H9 (cell line): ENCODE measurements around the gene FYN. TPM values are rescaled to one million over a fixed set of nuclear protein-coding genes. Genes with fewer than 3 reads are reported as not detected.

Experiments
- DNase-seq: peaks from one replicate; pipeline ENCODE4 v3.0.0-alpha.2; 2017
- H2AFZ ChIP-seq: one replicate; pipeline ENCODE4 v1.6.1; 2013; ENCODE audit warnings: mild to moderate bottlenecking, low read length, control low read depth, moderate library complexity
- H2AK5ac ChIP-seq: 2 replicates; pipeline ENCODE4 v1.6.1; 2013; ENCODE audit warnings: low read length, control low read depth, mixed read lengths; ENCODE audit not compliant: insufficient read length
- H2BK120ac ChIP-seq: one replicate; pipeline ENCODE4 v1.6.1; 2013; ENCODE audit warnings: low read depth, mild to moderate bottlenecking, low read length, control low read depth, inconsistent platforms; ENCODE audit not compliant: poor library complexity, severe bottlenecking
- H2BK12ac ChIP-seq: 2 replicates; pipeline ENCODE4 v1.6.1; 2013; ENCODE audit warnings: low read length, control low read depth, mixed read lengths, low read depth; ENCODE audit not compliant: insufficient read length
- H2BK15ac ChIP-seq: 2 replicates; pipeline ENCODE4 v1.6.1; 2013; ENCODE audit warnings: low read depth, low read length, control low read depth
- H2BK20ac ChIP-seq: one replicate; pipeline ENCODE4 v1.6.1; 2013; ENCODE audit warnings: low read depth, mild to moderate bottlenecking, low read length, control low read depth, inconsistent platforms; ENCODE audit not compliant: poor library complexity, severe bottlenecking
- H2BK5ac ChIP-seq: 2 replicates; pipeline ENCODE4 v1.6.1; 2013; ENCODE audit warnings: low read length, control low read depth, mixed read lengths; ENCODE audit not compliant: insufficient read length
- H3K14ac ChIP-seq: 2 replicates; pipeline ENCODE4 v1.6.1; 2013; ENCODE audit warnings: low read length, control low read depth; ENCODE audit not compliant: insufficient read depth
- H3K18ac ChIP-seq: 2 replicates; pipeline ENCODE4 v1.6.1; 2013; ENCODE audit warnings: low read depth, mild to moderate bottlenecking, mixed read lengths, low read length, control low read depth; ENCODE audit not compliant: insufficient read length
- H3K23ac ChIP-seq: 2 replicates; pipeline ENCODE4 v1.6.1; 2013; ENCODE audit warnings: low read length, control low read depth, mixed read lengths, low read depth; ENCODE audit not compliant: insufficient read length
- H3K23me2 ChIP-seq: 2 replicates; pipeline ENCODE4 v1.6.1; 2013; ENCODE audit warnings: low read depth, mild to moderate bottlenecking, mixed read lengths, low read length, control low read depth; ENCODE audit not compliant: insufficient read length, poor library complexity, severe bottlenecking
- H3K27ac ChIP-seq: 2 replicates; pipeline ENCODE4 v1.5.1; 2013; ENCODE audit warnings: low read length, control low read depth, mixed read lengths, low read depth; ENCODE audit not compliant: insufficient read length
- H3K27me3 ChIP-seq: 2 replicates; pipeline ENCODE4 v1.6.1; 2013; ENCODE audit warnings: low read length, control low read depth, inconsistent platforms; ENCODE audit not compliant: insufficient read depth
- H3K4ac ChIP-seq: 2 replicates; pipeline ENCODE4 v1.6.1; 2013; ENCODE audit warnings: low read depth, mild to moderate bottlenecking, control low read depth, inconsistent platforms, low read length, moderate library complexity
- H3K4me1 ChIP-seq: 2 replicates; pipeline ENCODE4 v1.6.1; 2013; ENCODE audit warnings: low read length, control low read depth, inconsistent platforms; ENCODE audit not compliant: insufficient read depth
- H3K4me2 ChIP-seq: 2 replicates; pipeline ENCODE4 v1.6.1; 2013; ENCODE audit warnings: low read length, control low read depth, mixed read lengths; ENCODE audit not compliant: insufficient read length, insufficient read depth
- H3K56ac ChIP-seq: 2 replicates; pipeline ENCODE4 v1.6.1; 2013; ENCODE audit warnings: low read depth, mild to moderate bottlenecking, mixed read lengths, low read length, control low read depth; ENCODE audit not compliant: insufficient read length
- H3K79me1 ChIP-seq: 2 replicates; pipeline ENCODE4 v1.6.1; 2013; ENCODE audit warnings: low read depth, mild to moderate bottlenecking, moderate library complexity, low read length, control low read depth, inconsistent platforms; ENCODE audit not compliant: insufficient read depth, poor library complexity, severe bottlenecking
- H3K79me2 ChIP-seq: 2 replicates; pipeline ENCODE4 v1.6.1; 2013; ENCODE audit warnings: low read length, control low read depth, inconsistent platforms; ENCODE audit not compliant: insufficient read depth
- H3K9ac ChIP-seq: 2 replicates; pipeline ENCODE4 v1.6.1; 2013; ENCODE audit warnings: low read length, control low read depth, mixed read lengths; ENCODE audit not compliant: insufficient read length; ENCODE audit errors: extremely low read depth
- H3K9me3 ChIP-seq: one replicate; pipeline ENCODE4 v1.6.1; 2013; ENCODE audit warnings: low read depth, low read length, inconsistent platforms; ENCODE audit not compliant: control insufficient read depth
- H3T11ph ChIP-seq: one replicate; pipeline ENCODE4 v1.6.1; 2013; ENCODE audit warnings: mild to moderate bottlenecking, low read length, control low read depth, inconsistent platforms
- H4K20me1 ChIP-seq: one replicate; pipeline ENCODE4 v1.6.1; 2013; ENCODE audit not compliant: control insufficient read depth, insufficient read length, insufficient read depth
- H4K5ac ChIP-seq: 2 replicates; pipeline ENCODE4 v1.6.1; 2013; ENCODE audit warnings: low read depth, mild to moderate bottlenecking, mixed read lengths, low read length, control low read depth; ENCODE audit not compliant: insufficient read length
- H4K8ac ChIP-seq: replicated peaks from 2 replicates; pipeline ENCODE4 v1.6.1; 2013; ENCODE audit warnings: low read length, control low read depth, mixed read lengths, low read depth; ENCODE audit not compliant: insufficient read length
- H4K91ac ChIP-seq: 2 replicates; pipeline ENCODE4 v1.6.1; 2013; ENCODE audit warnings: low read depth, mild to moderate bottlenecking, moderate library complexity, mixed read lengths, low read length, control low read depth; ENCODE audit not compliant: insufficient read length
- H3K27ac Mint-ChIP-seq, 3 experiments: 2 replicates in 2 of 3; 3 replicates in 1 of 3; pipeline ENCODE4 v1.8.0; 2020 to 2021; ENCODE audit warnings: mixed read lengths in 3 of 3, mild to moderate bottlenecking in 1 of 3, moderate library complexity in 1 of 3
- H3K27me3 Mint-ChIP-seq: 2 replicates; pipeline ENCODE4 v1.8.0; 2021; ENCODE audit warnings: low read depth, mild to moderate bottlenecking, moderate library complexity, mixed read lengths
- H3K36me3 Mint-ChIP-seq, 3 experiments: 2 replicates in 2 of 3; 3 replicates in 1 of 3; pipeline ENCODE4 v1.8.0; 2020 to 2021; ENCODE audit warnings: low read depth in 3 of 3, mixed read lengths in 3 of 3; ENCODE audit not compliant: insufficient read depth in 1 of 3
- H3K4me1 Mint-ChIP-seq, 2 experiments: 2 replicates each; pipeline ENCODE4 v1.8.0; 2020; ENCODE audit warnings: mixed read lengths in 2 of 2
- H3K4me3 Mint-ChIP-seq, 2 experiments: 2 replicates in 1 of 2; 3 replicates in 1 of 2; pipeline ENCODE4 v1.8.0; 2020 to 2021; ENCODE audit warnings: mild to moderate bottlenecking in 2 of 2, mixed read lengths in 2 of 2, moderate library complexity in 1 of 2
- H3K9me3 Mint-ChIP-seq, 2 experiments: 2 replicates in 1 of 2; 3 replicates in 1 of 2; pipeline ENCODE4 v1.8.0; 2020; ENCODE audit warnings: mild to moderate bottlenecking in 2 of 2, mixed read lengths in 2 of 2, moderate library complexity in 1 of 2
- WGBS: extraction: QIAGEN DNeasy Blood & Tissue Kit; methylation state at CpG from one replicate; pipeline ENCODE4 v1.1.7; 2013; ENCODE audit warnings: missing lambda C conversion rate, low lambda C conversion rate, mixed read lengths; ENCODE audit not compliant: insufficient read length; ENCODE audit errors: extremely low coverage; 5-methylcytosine and 5-hydroxymethylcytosine counted together
- total RNA-seq: library from RNA; stranded (reverse); gene quantifications from 2 replicates; pipeline ENCODE4 v1.2.1, GENCODE V29; 2021
- TF ChIP-seq, protein P1 (sequence below): fragments of 200-600 bp; sonication (generic); conservative IDR thresholded peaks from 3 replicates; pipeline ENCODE4 v1.8.0; 2021; ENCODE audit warnings: antibody characterized with exemption, mild to moderate bottlenecking

The FYN gene
- total RNA-seq, 1 experiment from 2014 or later: 64.8 TPM

- DNase-seq: no peak
- Mint-ChIP-seq H3K36me3 (0 out of 7 replicates have a peak, but pooled peaks cover 0 to 3% (median 0%) of the 10 kb centered on the region in 3 experiments), H3K9me3 (no peaks in the 10 kb centered on the region), H3K4me3 (no peak overlapping the region), H3K27ac (no peak overlapping the region), H3K4me1 (peaks cover 61 to 65% of the 10 kb centered on the region in 2 experiments), H3K27me3 (no peaks in the 10 kb centered on the region; the same call in 1 of the 2 replicates)
- H2AFZ ChIP-seq: no peak overlapping the region
- H2AK5ac ChIP-seq: no peak overlapping the region
- H2BK20ac ChIP-seq: no peak overlapping the region
- H3K27ac ChIP-seq: no peak overlapping the region
- no peaks in the 10 kb centered on the region for H3K23me2 ChIP-seq
- H3K9me3 ChIP-seq: no peaks in the 10 kb centered on the region
- H3K4ac ChIP-seq: no peak overlapping the region
- H4K8ac ChIP-seq: no peak overlapping the region
- WGBS: no CpG with 5 or more reads among the region's 7 CpGs
- H2BK12ac ChIP-seq: no peak overlapping the region
- H2BK5ac ChIP-seq: no peak overlapping the region
- H3K23ac ChIP-seq: no peak overlapping the region
- no peak overlapping the region for H3K14ac ChIP-seq
- H3K9ac ChIP-seq: no peak overlapping the region
- H3K4me1 ChIP-seq: peaks cover 16% of the 10 kb centered on the region
- H3K18ac ChIP-seq: no peak overlapping the region
- H4K5ac ChIP-seq: no peak overlapping the region
- H3K79me1 ChIP-seq: peaks cover 3% of the 10 kb centered on the region
- H2BK15ac ChIP-seq: no peak overlapping the region
- H3K27me3 ChIP-seq: no peaks in the 10 kb centered on the region
- H2BK120ac ChIP-seq: no peak overlapping the region
- TF ChIP-seq, protein P1, sequence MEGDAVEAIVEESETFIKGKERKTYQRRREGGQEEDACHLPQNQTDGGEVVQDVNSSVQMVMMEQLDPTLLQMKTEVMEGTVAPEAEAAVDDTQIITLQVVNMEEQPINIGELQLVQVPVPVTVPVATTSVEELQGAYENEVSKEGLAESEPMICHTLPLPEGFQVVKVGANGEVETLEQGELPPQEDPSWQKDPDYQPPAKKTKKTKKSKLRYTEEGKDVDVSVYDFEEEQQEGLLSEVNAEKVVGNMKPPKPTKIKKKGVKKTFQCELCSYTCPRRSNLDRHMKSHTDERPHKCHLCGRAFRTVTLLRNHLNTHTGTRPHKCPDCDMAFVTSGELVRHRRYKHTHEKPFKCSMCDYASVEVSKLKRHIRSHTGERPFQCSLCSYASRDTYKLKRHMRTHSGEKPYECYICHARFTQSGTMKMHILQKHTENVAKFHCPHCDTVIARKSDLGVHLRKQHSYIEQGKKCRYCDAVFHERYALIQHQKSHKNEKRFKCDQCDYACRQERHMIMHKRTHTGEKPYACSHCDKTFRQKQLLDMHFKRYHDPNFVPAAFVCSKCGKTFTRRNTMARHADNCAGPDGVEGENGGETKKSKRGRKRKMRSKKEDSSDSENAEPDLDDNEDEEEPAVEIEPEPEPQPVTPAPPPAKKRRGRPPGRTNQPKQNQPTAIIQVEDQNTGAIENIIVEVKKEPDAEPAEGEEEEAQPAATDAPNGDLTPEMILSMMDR: no peak
- no peak overlapping the region for H3T11ph ChIP-seq
- H4K91ac ChIP-seq: no peak overlapping the region
- no peaks in the 10 kb centered on the region for H4K20me1 ChIP-seq
- H3K4me2 ChIP-seq: no peak overlapping the region
- no peak overlapping the region for H3K56ac ChIP-seq
- H3K79me2 ChIP-seq: peaks cover 3% of the 10 kb centered on the region; the same call in 1 of the 2 replicates
These were observed 24.9 kb downstream of the FYN start for GRCh38 chr6:111848262-111848812.
